ENCODE data around the gene ATP5PD. TPM values are rescaled to one million over a fixed set of nuclear protein-coding genes. Genes with fewer than 3 reads are reported as not detected.

Gene ATP5PD
- total and polyA plus RNA-seq, 2 of the 8 experiments (the other 6 are each of a cell fraction or from before 2014, with no cell fraction given), result 335 to 407 TPM

DNA sequence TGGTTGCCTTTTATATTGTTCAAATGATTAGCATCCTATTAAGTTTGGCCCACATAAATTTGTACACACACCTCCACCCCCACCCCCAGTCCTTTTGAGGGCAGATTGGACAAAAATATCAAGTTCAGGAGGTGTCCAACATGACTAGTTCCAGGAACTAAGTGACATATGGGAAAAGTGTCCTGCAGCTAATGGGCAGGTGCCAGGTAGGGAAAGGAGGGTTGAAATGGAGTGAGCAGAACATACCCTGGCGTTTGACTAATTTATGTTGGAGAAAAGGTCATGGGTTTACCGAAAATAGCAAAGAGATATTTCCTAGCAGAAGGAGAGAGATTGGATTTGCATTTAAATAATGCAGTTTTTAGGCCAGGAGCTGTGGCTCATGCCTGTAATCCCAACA is 5.2 kb upstream of the ATP5PD start (continued):
- TF ChIP-seq SAP30 (IDR thresholded peaks at IDR 0.05; ENCODE audit: insufficient read depth, insufficient replicate concordance, low read length) (no peak), TAF1 (IDR thresholded peaks at IDR 0.05; ENCODE audit: low read depth, low read length) (no peak)
